IMR-90 (cell line): ENCODE measurements around the gene GFM1. TPM values are rescaled to one million over a fixed set of nuclear protein-coding genes. Genes with fewer than 3 reads are reported as not detected.

ENCODE experiments used
- ATAC-seq: fragments of 200-7000 bp; cut with Tn5 transposase; 2 replicates; pipeline ENCODE4 v1.9.1; 2020; ENCODE audit warnings: low read depth, mild to moderate bottlenecking, moderate library complexity
- BruUV-seq: library from RNA; stranded (reverse); fragments of 400-500 nt; replicated peaks from 2 replicates; lab custom pipeline; 2021; lab: Mats Ljungman, UMichigan
- CTCF ChIA-PET: fragments of 300-600 bp; formaldehyde crosslinking; extraction: SDS; loops from one replicate; lab custom pipeline; 2021; ENCODE audit warnings: antibody characterized with exemption; lab: Yijun Ruan, JAX
- POLR2A ChIA-PET: fragments of 300-600 bp; sonication (Branson Sonifier 250); formaldehyde crosslinking; loops from one replicate; lab custom pipeline; 2022; ENCODE audit warnings: antibody characterized with exemption; ENCODE audit not compliant: unreplicated experiment; lab: Charles Lee
- DNase-seq: peaks from one replicate; pipeline ENCODE4 v3.0.0; 2013
- H2AFZ ChIP-seq: replicated peaks from 2 replicates; pipeline ENCODE3; 2013; ENCODE audit warnings: low read length, mild to moderate bottlenecking; ENCODE audit not compliant: poor library complexity
- H2AK5ac ChIP-seq: 2 replicates; pipeline ENCODE4 v1.6.1; 2013; ENCODE audit warnings: low read depth, low read length, inconsistent platforms
- H2AK9ac ChIP-seq: replicated peaks from 2 replicates; pipeline ENCODE3; 2013; ENCODE audit warnings: mild to moderate bottlenecking, low read depth, low read length, moderate library complexity; ENCODE audit not compliant: poor library complexity
- H2BK120ac ChIP-seq: 2 replicates; pipeline ENCODE4 v1.6.1; 2013; ENCODE audit warnings: low read depth, low read length, inconsistent platforms
- H2BK15ac ChIP-seq: 3 replicates; pipeline ENCODE4 v1.6.1; 2013; ENCODE audit warnings: low read depth, low read length, inconsistent platforms
- H2BK20ac ChIP-seq: 2 replicates; pipeline ENCODE4 v1.6.1; 2013; ENCODE audit warnings: low read depth, mild to moderate bottlenecking, inconsistent platforms, low read length, moderate library complexity
- H2BK5ac ChIP-seq: 2 replicates; pipeline ENCODE4 v1.6.1; 2013; ENCODE audit warnings: mild to moderate bottlenecking, low read depth, low read length, inconsistent platforms; ENCODE audit not compliant: poor library complexity, severe bottlenecking
- H3K14ac ChIP-seq: replicated peaks from 2 replicates; pipeline ENCODE4 v1.6.1; 2013; ENCODE audit warnings: low read depth, low read length, inconsistent platforms
- H3K18ac ChIP-seq: 2 replicates; pipeline ENCODE4 v1.6.1; 2013; ENCODE audit warnings: low read depth, low read length, control low read depth
- H3K23ac ChIP-seq: 2 replicates; pipeline ENCODE4 v1.6.1; 2013; ENCODE audit warnings: low read depth, low read length, inconsistent platforms
- H3K27ac ChIP-seq: 2 replicates; pipeline ENCODE4 v1.5.1; 2013; ENCODE audit warnings: mild to moderate bottlenecking, control low read depth, low read length; ENCODE audit not compliant: insufficient read depth
- H3K27me3 ChIP-seq: 2 replicates; pipeline ENCODE4 v1.6.1; 2013; ENCODE audit warnings: low read length; ENCODE audit not compliant: control insufficient read depth, insufficient read depth
- H3K36me3 ChIP-seq: 2 replicates; pipeline ENCODE4 v1.6.1; 2013; ENCODE audit warnings: low read length, mixed read lengths; ENCODE audit not compliant: control insufficient read depth, insufficient read depth
- H3K4ac ChIP-seq: 2 replicates; pipeline ENCODE4 v1.6.1; 2013; ENCODE audit warnings: low read depth, low read length, inconsistent platforms
- H3K4me1 ChIP-seq: 2 replicates; pipeline ENCODE4 v1.6.1; 2013; ENCODE audit warnings: low read length, mixed read lengths; ENCODE audit not compliant: control insufficient read depth, insufficient read depth
- H3K4me2 ChIP-seq: 2 replicates; pipeline ENCODE4 v1.6.1; 2013; ENCODE audit warnings: low read depth, mild to moderate bottlenecking, control low read depth, low read length, moderate library complexity
- H3K4me3 ChIP-seq: 2 replicates; pipeline ENCODE4 v1.5.1; 2013; ENCODE audit warnings: low read depth, mild to moderate bottlenecking, control low read depth, low read length, moderate library complexity; ENCODE audit not compliant: insufficient read depth
- H3K56ac ChIP-seq: 2 replicates; pipeline ENCODE4 v1.6.1; 2013; ENCODE audit warnings: low read length, inconsistent platforms; ENCODE audit not compliant: insufficient read depth; ENCODE audit errors: extremely low read depth
- H3K79me1 ChIP-seq, 2 experiments: 2 replicates each; pipeline ENCODE4 v1.6.1; 2013; ENCODE audit warnings: low read length in 2 of 2, inconsistent platforms in 1 of 2, low read depth in 1 of 2
- H3K9ac ChIP-seq: 2 replicates; pipeline ENCODE4 v1.6.1; 2013; ENCODE audit warnings: low read depth, low read length, control low read depth
- H3K9me1 ChIP-seq: 2 replicates; pipeline ENCODE4 v1.6.1; 2013; ENCODE audit warnings: low read length, inconsistent platforms; ENCODE audit not compliant: insufficient read depth
- H3K9me3 ChIP-seq: 2 replicates; pipeline ENCODE4 v1.6.1; 2013; ENCODE audit warnings: low read length; ENCODE audit not compliant: control insufficient read depth, insufficient read depth
- H4K20me1 ChIP-seq: 2 replicates; pipeline ENCODE4 v1.6.1; 2013; ENCODE audit warnings: low read length, inconsistent platforms; ENCODE audit not compliant: insufficient read depth
- H4K5ac ChIP-seq: 2 replicates; pipeline ENCODE4 v1.6.1; 2013; ENCODE audit warnings: mild to moderate bottlenecking, low read depth, low read length, control low read depth
- H4K8ac ChIP-seq, 2 experiments: 2 replicates each; pipeline ENCODE4 v1.6.1; 2013; ENCODE audit warnings: low read depth in 2 of 2, low read length in 2 of 2, control low read depth in 1 of 2, inconsistent platforms in 1 of 2
- H4K91ac ChIP-seq: 2 replicates; pipeline ENCODE4 v1.6.1; 2013; ENCODE audit warnings: low read depth, low read length, inconsistent platforms; ENCODE audit not compliant: insufficient read depth
- BHLHE40 ChIP-seq: fragments of 150-350 bp; IDR thresholded peaks from 2 replicates; pipeline ENCODE4 v1.6.1; 2016; ENCODE audit warnings: mild to moderate bottlenecking, low read depth, low read length
- CHD1 ChIP-seq: IDR thresholded peaks from 2 replicates; pipeline ENCODE4 v1.6.1; 2012; ENCODE audit warnings: low read depth, low read length, improper control_type of control experiment
- CTCF ChIP-seq: conservative IDR thresholded peaks from 2 replicates; pipeline ENCODE4 v1.5.1; 2012; ENCODE audit warnings: mild to moderate bottlenecking, low read depth, low read length, improper control_type of control experiment
- ELK1 ChIP-seq: fragments of 150-350 bp; IDR thresholded peaks from 2 replicates; pipeline ENCODE4 v1.6.1; 2016; ENCODE audit warnings: low read depth, mild to moderate bottlenecking, low read length, moderate library complexity, borderline replicate concordance
- FOS ChIP-seq: fragments of 150-350 bp; IDR thresholded peaks from 2 replicates; pipeline ENCODE4 v1.6.1; 2016; ENCODE audit warnings: low read depth, low read length
- MAFK ChIP-seq: IDR thresholded peaks from 2 replicates; pipeline ENCODE4 v1.6.1; 2012; ENCODE audit warnings: low read depth, low read length, improper control_type of control experiment
- MAZ ChIP-seq: IDR thresholded peaks from 2 replicates; pipeline ENCODE4 v1.6.1; 2012; ENCODE audit warnings: low read depth, mild to moderate bottlenecking, low read length, improper control_type of control experiment, moderate library complexity, borderline replicate concordance
- MXI1 ChIP-seq: IDR thresholded peaks from 2 replicates; pipeline ENCODE4 v1.6.1; 2012; ENCODE audit warnings: low read depth, mild to moderate bottlenecking, low read length, moderate library complexity, borderline replicate concordance
- NFE2L2 ChIP-seq: fragments of 150-350 bp; IDR thresholded peaks from 2 replicates; pipeline ENCODE4 v1.6.1; 2016; ENCODE audit warnings: low read depth, mild to moderate bottlenecking, low read length
- POLR2A ChIP-seq: IDR thresholded peaks from 2 replicates; pipeline ENCODE4 v1.6.1; 2012; ENCODE audit warnings: mild to moderate bottlenecking, low read depth, low read length
- RAD21 ChIP-seq: IDR thresholded peaks from 2 replicates; pipeline ENCODE4 v1.6.1; 2012; ENCODE audit warnings: low read length, improper control_type of control experiment
- RCOR1 ChIP-seq: IDR thresholded peaks from 2 replicates; pipeline ENCODE4 v1.6.1; 2012; ENCODE audit warnings: mild to moderate bottlenecking, low read length, improper control_type of control experiment; ENCODE audit not compliant: insufficient replicate concordance
- RFX5 ChIP-seq: IDR thresholded peaks from 2 replicates; pipeline ENCODE4 v1.8.0; 2012; ENCODE audit warnings: low read depth, mild to moderate bottlenecking, low read length, moderate library complexity
- USF2 ChIP-seq: fragments of 150-350 bp; IDR thresholded peaks from 2 replicates; pipeline ENCODE4 v1.6.1; 2017; ENCODE audit warnings: mild to moderate bottlenecking, antibody characterized with exemption, low read length, low read depth
- WGBS, 2 experiments: methylation state at CpG; one replicate each; pipeline versions ENCODE4 v1.1.5 to v1.1.7; 2013; ENCODE audit warnings: missing lambda C conversion rate in 2 of 2; ENCODE audit not compliant: insufficient read length in 1 of 2; ENCODE audit errors: extremely low coverage in 2 of 2; 5-methylcytosine and 5-hydroxymethylcytosine counted together
- dilution Hi-C: fragments of 300-500 bp; cut with HindIII; formaldehyde crosslinking; loops from one replicate; pipeline ENCODE4 v1.14.3; 2018; ENCODE audit warnings: low sequenced_read_pairs; ENCODE audit not compliant: unreplicated experiment
- in situ Hi-C: fragments of 300-500 bp; cut with MboI; formaldehyde crosslinking; loops from 3 replicates; pipeline ENCODE4 v1.14.3; 2019; ENCODE audit warnings: low sequenced_read_pairs, inconsistent platforms, mixed read lengths
- intact Hi-C: fragments of 100-400 bp; cut with micrococcal nuclease; formaldehyde crosslinking; loops from 2 replicates; pipeline ENCODE4 v1.10.0; 2022
- polyA plus RNA-seq, 3 experiments: library from polyadenylated mRNA; depleted of rRNA; stranded (reverse); fragments of >200 nt; gene quantifications; 2 replicates each; pipeline ENCODE4 v1.2.3, GENCODE V29; 2012; ENCODE audit warnings: low replicate concordance in 1 of 3
- total RNA-seq: library from RNA; depleted of rRNA; stranded (reverse); fragments of >200 nt; gene quantifications from 2 replicates; pipeline ENCODE4 v1.2.3, GENCODE V29; 2012

GFM1 gene
- total and polyA plus RNA-seq, 2 of the 4 experiments (the other 2 are of a cell fraction): 12.4 to 36.0 TPM

GRCh38 chr3:158644345-158644908 lies at the start of gene GFM1 (continued):
- TF ChIP-seq RAD21 (peak; percentile 61), RFX5 (no peak), MAFK (0 out of 2 replicates have a peak, but pooled peaks have one; percentile 14), MAZ (peak; percentile 34; the same call in 1 of the 2 replicates)

- no peak overlapping the region for H2BK15ac ChIP-seq
- in situ Hi-C loops (no loop called here), dilution Hi-C loops (no loop called here), intact Hi-C loops (no loop called here)
- H3K9ac ChIP-seq: no peak overlapping the region
- no peak overlapping the region for H3K4me2 ChIP-seq
- H3K79me1 ChIP-seq: no peaks in the 10 kb centered on the region
- H3K23ac ChIP-seq: no peak overlapping the region
- H4K91ac ChIP-seq: no peak overlapping the region
- H3K56ac ChIP-seq: no peak overlapping the region
- no peaks in the 10 kb centered on the region; the same call in 1 of the 2 replicates for H3K9me1 ChIP-seq
- H3K4ac ChIP-seq: no peak overlapping the region
- no peak overlapping the region for H3K27ac ChIP-seq
- no peak overlapping the region for H4K8ac ChIP-seq
- no CpG with 5 or more reads among the region's 2 CpGs for WGBS, 2 experiments
- H3K14ac ChIP-seq: no peak overlapping the region
- no peaks in the 10 kb centered on the region for H3K9me3 ChIP-seq
- ChIA-PET CTCF (no interaction called here), POLR2A (no interaction called here)
- no peak overlapping the region for H2AFZ ChIP-seq
- DNase-seq (no peak), ATAC-seq (no peak)
- H2AK9ac ChIP-seq: no peak overlapping the region
- no peak overlapping the region for H3K4me3 ChIP-seq
- no peaks in the 10 kb centered on the region for H3K36me3 ChIP-seq
- no peak overlapping the region for H2BK20ac ChIP-seq
- peaks cover 1% of the 10 kb centered on the region; the same call in 1 of the 2 replicates for H3K4me1 ChIP-seq
- no peak overlapping the region for H2BK5ac ChIP-seq
- BruUV-seq: no TSS peak
- no peak overlapping the region for H2BK120ac ChIP-seq
- H4K5ac ChIP-seq: no peak overlapping the region
- no peaks in the 10 kb centered on the region for H3K27me3 ChIP-seq
- H2AK5ac ChIP-seq: no peak overlapping the region
- no peaks in the 10 kb centered on the region for H4K20me1 ChIP-seq
- H3K18ac ChIP-seq: no peak overlapping the region
- TF ChIP-seq RCOR1 (no peak), NFE2L2 (no peak), ELK1 (no peak), MAZ (no peak), BHLHE40 (no peak), POLR2A (no peak), MXI1 (no peak), USF2 (no peak), MAFK (no peak), CTCF (no peak), FOS (no peak), CHD1 (no peak)
Measured at GRCh38 chr3:158600787-158601186, 43.5 kb upstream of the GFM1 start.
